ENCODE measurements around the gene POGK.

Gene POGK

GRCh38 chr1:166905136-166905535 is 65.9 kb downstream of the POGK start:
- DNase-seq, result no peak

GRCh38 chr1:166905900-166906299 is 66.6 kb downstream of the POGK start:
- no peak for DNase-seq

Measured in NCI-H1105 (cell line).